Right renal pelvis (tissue), 4 donors: ENCODE results near the gene TUBA8. TPM values are rescaled to one million over a fixed set of nuclear protein-coding genes. Genes with fewer than 3 reads are reported as not detected.
"Not testable (repeated sequence)": the region's sequence is repeated elsewhere in the genome, so short reads cannot be mapped to it uniquely, and the experiment has no call there.

Source experiments
- DNase-seq, 4 donors: peaks; one replicate each; pipeline ENCODE4 v3.0.0-alpha.2; 2013; ENCODE audit warnings: low read depth in 4 of 4, low spot score in 3 of 4, missing footprints in 1 of 4
- polyA plus RNA-seq, 4 donors: library from polyadenylated mRNA; unstranded; fragments of 120-200 nt; gene quantifications; one replicate each; pipeline ENCODE4 v1.2.1, GENCODE V29; 2013; ENCODE audit not compliant: insufficient read length in 4 of 4

Gene TUBA8
- polyA plus RNA-seq, 4 donors, result 2.6 to 3.7 (median 3.2) TPM

DNA sequence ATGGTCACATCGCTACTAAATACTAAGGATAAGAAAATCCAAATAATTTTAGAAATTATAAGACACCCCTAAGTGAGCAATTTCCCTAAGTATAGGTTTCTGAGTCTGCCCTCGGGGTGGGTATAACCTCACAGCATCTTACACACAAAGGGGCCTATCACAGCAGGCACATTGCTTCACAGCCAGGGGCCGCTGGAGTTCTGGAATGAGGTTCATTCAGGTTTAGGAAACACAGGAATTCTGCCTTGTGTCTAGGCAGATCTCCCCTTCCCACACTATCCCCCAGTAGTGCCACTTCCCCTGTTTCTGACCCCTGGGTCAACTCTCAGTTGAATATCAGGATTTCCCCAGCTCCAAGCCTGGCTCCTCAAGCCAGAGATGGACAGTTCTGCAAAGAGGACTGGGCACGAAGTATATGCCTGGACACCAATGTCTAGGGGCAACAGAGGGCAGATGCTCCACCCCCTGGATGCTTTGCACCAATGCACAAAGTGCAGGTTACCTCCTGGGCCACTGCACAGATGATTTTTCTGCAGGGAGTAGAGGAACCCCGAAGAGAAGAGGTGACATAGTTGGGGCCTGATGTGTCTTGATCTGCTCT lies 11.4 kb downstream of the TUBA8 start:
- no peak for DNase-seq

DNA sequence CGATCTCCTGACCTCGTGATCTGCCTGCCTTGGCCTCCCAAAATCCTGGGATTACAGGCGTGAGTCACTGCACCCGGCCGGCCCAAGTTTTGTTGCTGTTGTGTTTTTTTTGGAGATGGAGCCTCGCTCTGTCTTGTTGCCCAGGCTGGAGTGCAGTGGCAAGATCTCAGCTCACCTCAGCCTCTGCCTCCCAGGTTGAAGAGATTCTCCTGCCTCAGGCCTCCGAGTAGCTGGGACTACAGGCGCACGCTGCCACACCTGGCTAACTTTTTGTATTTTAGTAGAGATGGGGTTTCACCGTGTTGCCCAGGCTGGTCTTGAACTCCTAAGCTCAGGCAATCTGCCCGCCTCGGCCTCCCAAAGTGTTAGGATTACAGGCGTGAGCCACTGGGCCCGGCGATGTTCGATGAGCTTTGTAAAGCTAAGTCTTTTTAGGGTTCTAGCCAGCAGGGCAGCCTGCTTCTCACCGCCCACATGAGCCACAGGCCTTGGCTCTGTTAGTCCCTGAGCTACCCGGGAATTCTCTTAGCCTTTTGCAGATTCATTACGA lies 12.9 kb downstream of the TUBA8 start:
- not testable (repeated sequence) for DNase-seq

DNA sequence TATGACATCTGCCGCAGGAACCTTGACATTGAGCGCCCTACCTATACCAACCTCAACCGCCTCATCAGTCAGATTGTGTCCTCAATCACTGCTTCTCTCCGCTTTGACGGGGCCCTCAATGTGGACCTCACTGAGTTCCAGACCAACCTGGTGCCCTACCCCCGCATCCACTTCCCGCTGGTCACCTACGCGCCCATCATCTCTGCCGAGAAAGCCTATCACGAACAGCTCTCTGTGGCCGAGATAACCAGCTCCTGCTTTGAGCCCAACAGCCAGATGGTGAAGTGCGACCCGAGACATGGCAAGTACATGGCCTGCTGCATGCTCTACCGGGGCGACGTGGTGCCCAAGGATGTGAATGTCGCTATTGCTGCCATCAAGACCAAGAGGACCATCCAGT lies 16.0 kb downstream of the TUBA8 start:
- no peak for DNase-seq

- DNase-seq, result no peak
Observed at GRCh38 chr22:18130018-18130417, 19.4 kb downstream of the TUBA8 start.

DNA sequence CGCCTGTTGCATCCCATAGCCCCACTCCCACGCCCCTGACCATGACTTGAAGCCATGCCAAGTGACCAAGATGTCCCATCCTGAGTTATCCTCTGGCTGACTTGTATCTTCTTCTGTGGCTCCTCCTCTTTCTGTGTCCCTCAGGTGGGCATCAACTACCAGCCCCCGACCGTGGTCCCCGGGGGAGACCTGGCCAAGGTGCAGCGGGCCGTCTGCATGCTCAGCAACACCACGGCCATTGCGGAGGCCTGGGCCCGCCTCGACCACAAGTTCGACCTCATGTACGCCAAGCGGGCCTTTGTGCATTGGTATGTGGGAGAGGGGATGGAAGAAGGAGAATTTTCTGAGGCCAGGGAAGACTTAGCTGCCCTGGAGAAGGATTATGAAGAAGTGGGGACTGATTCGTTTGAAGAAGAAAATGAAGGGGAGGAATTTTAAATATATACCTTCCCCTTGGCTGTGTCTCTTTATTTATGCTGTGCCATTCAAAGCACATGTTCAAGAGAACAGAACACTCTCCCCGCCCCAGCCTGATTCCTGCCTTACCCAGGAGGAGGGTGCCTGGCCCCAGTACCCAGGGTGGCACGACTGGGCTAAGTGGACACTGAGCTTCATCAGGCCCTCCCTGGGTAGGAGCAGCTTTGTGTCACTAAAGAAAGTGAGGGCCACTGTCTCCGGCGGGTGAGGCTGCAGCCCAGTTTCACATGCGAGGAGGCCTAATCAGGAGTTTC lies 20.3 kb downstream of the TUBA8 start:
- DNase-seq, result no peak

DNA sequence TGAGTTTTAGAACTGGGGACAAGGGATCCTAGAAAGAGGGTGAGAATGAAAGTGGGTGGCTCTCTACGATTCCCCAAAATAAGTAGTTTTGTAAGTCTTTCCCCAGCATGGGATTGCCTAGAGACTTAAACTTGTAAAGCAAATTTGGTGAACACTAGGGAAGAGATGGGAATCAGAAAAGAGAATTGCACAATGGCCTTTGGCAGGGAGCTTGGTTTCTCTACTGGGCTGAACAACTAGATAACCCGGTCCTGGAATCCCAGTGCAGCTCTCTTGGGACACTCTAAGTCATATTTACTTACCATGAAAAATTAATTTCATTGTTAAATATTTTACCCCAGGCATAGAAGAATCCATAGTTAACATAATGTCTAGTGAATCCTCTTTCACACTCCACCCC lies 22.8 kb downstream of the TUBA8 start:
- no peak for DNase-seq

- no peak for DNase-seq
Observed at GRCh38 chr22:18136563-18137320, 26.1 kb downstream of the TUBA8 start.

- DNase-seq, result not testable (repeated sequence)
Observed at GRCh38 chr22:18141004-18141403, 30.4 kb downstream of the TUBA8 start.

- DNase-seq, result no peak
Observed at GRCh38 chr22:18144105-18144504, 33.5 kb downstream of the TUBA8 start.

DNA sequence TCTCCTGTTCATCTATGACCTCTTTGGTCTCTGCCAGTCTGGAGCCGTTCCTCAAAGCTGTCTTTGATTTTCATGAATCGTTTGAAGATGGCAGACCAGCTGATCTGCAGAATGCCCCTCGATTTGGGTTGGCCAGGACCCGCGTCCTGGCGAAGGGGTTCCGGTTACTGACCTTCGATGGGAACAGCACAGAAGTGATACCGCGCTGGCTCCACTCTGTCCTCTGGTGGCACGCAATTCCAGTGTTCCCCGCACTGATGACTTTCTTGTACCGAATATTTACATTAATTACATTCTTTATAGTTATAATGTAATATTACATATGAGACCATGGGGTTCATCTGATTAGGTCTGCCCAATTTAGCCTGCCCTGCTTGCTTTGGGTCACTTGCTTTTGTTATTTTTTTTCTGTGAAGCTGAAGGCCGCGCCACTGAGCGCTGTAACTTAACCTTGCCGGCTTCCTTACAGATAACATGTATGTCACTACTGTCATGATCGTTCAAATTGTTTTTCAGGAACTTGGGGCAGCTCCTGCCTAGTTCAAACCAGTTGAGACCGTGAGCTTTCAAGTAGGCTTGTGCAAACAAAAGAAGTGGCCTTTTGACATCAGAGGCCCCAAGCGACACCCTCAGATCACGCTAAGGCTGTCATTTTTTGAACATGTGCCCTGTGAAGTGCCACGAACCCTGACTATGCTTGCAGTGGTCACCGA lies 35.2 kb downstream of the TUBA8 start:
- DNase-seq, result no peak

GRCh38 chr22:18146389-18146753 lies 35.8 kb downstream of the TUBA8 start:
- no peak for DNase-seq

- no peak for DNase-seq
Observed at GRCh38 chr22:18147791-18148190, 37.2 kb downstream of the TUBA8 start.

DNA sequence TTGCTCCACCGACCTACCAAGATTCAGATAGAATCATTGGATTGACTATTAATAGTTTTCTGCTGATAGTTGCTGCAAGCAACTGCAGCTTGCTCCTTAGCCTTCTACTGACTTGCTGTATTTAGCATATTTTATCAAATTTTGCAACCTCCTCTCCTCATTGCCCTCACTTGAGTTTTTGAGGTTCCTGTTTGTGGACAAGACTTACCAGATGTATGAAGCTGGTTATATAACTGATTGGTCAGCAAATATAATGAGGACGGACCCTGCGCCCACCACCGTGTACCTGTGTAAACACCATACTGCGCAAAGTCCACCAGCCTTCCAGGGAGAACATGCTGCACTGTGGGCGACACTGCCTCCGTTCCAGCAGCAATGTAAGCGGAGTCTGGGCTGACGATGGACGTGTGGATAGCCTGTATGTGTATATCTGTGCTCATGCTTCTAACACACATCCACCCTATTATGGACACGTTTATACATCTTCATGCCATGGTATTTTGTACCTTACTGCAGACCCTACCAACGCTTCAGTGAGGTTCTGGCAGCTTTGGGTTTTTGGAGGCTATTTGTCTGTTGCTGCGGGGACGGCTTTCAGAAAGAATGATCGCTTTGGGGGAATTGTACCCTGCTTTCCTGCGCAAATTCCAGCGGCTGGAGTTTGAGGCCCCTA lies 37.8 kb downstream of the TUBA8 start:
- no peak for DNase-seq

- DNase-seq, result no peak
Observed at GRCh38 chr22:18152519-18152918, 41.9 kb downstream of the TUBA8 start.

- DNase-seq, result no peak
Observed at GRCh38 chr22:18154821-18155390, 44.3 kb downstream of the TUBA8 start.

- DNase-seq, result not testable (repeated sequence)
Observed at GRCh38 chr22:18155546-18155945, 44.9 kb downstream of the TUBA8 start.

DNA sequence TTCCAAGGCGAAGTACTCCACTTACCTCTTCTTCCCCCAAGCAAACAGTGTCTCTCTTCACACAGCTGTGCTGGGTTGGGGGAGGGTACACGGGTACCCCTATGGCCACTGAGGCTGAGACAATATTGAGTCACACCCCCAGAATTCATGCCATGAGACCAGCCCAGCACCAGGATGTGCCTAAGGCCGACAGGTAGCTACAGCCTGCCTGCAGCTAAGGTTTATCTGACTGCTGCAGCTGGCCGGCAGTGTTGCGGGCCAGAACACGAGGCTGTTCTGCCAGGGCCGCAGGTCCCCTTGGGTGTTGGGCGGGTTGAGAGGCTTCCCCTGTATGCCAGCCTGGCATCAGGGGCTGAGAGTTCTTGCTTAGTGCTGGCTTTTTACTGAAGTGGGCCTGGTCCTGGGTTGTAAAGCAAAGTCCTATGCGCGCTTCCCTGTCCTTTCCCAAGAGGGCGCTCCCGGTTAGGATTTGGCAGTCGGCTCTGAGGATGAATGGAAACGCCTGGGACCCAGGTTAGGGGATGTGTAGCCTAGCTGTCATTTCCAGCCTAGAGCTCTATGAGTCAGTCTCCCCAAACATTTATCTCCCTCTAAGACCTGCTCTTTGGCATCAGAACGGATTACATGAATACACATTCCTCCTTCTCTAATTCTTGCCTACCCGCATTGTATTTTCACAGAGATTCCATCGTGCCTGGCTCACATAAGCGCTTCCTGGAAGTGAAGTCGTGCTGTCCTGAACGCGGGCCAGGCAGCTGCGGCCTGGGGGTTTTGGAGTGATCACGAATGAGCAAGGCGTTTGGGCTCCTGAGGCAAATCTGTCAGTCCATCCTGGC lies 46.5 kb downstream of the TUBA8 start:
- DNase-seq, result peak in 3 of 4 donors; percentile 44 to 58 (median 49)

DNA sequence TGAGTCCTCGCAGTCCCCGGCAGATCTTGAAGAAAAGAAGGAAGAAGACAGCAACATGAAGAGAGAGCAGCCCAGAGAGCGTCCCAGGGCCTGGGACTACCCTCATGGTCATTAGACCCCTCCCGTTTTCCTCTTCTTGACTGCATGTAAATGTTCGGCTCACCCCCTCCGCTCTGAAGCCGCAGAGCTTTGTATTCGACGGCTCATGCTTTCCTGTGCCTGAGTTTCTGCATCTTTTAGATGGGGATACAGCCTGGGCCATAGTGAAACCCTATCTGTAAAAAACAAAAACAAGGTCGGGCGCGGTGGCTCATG lies 47.1 kb downstream of the TUBA8 start:
- no peak for DNase-seq

- DNase-seq, result not testable (repeated sequence)
Observed at GRCh38 chr22:18160641-18161040, 50.0 kb downstream of the TUBA8 start.
